Stimulated activated naive CD8-positive, alpha-beta T cell treated with anti-CD3 and anti-CD28 coated beads, Interleukin-15, Interleukin-2, amounts not matched to agents 100 U/mL and 50 U/mL, for 24 hours (primary cell): ENCODE data around the gene PLA2G6.
"Not testable (repeated sequence)": the region's sequence is repeated elsewhere in the genome, so short reads cannot be mapped to it uniquely, and the experiment has no call there.

ENCODE experiments used
- ATAC-seq: fragments of 150-1000 bp; cut with Tn5 transposase; one replicate; pipeline ENCODE4 v1.10.0; 2021
- DNase-seq: peaks from one replicate; pipeline ENCODE4 v3.0.0; 2021

The PLA2G6 gene

GRCh38 chr22:38129856-38130255, 51.8 kb downstream of the PLA2G6 start:
- ATAC-seq = no peak
- no peak for DNase-seq

GRCh38 chr22:38129021-38129420, 52.6 kb downstream of the PLA2G6 start:
- no peak for ATAC-seq
- no peak for DNase-seq

- no peak for ATAC-seq
- no peak for DNase-seq
Measured at GRCh38 chr22:38127869-38128268, 53.8 kb downstream of the PLA2G6 start.

- ATAC-seq = no peak
- DNase-seq = no peak
Measured at GRCh38 chr22:38126928-38127668, 54.5 kb downstream of the PLA2G6 start.

GRCh38 chr22:38125751-38126201, 55.9 kb downstream of the PLA2G6 start:
- no peak for DNase-seq
- ATAC-seq = no peak

GRCh38 chr22:38125038-38125610, 56.5 kb downstream of the PLA2G6 start:
- ATAC-seq (no peak), DNase-seq (no peak)

- no peak for DNase-seq
- no peak for ATAC-seq
Measured at GRCh38 chr22:38124236-38124974, 57.2 kb downstream of the PLA2G6 start.

GRCh38 chr22:38122616-38123015, 59.0 kb downstream of the PLA2G6 start:
- DNase-seq = no peak
- no peak for ATAC-seq

GRCh38 chr22:38120359-38121110, 61.1 kb downstream of the PLA2G6 start:
- DNase-seq (no peak), ATAC-seq (no peak)

- DNase-seq, ATAC-seq: not testable (repeated sequence)
Measured at GRCh38 chr22:38118747-38119146, 62.9 kb downstream of the PLA2G6 start.

GRCh38 chr22:38118182-38118581, 63.4 kb downstream of the PLA2G6 start:
- ATAC-seq (no peak), DNase-seq (no peak)

- ATAC-seq, DNase-seq: not testable (repeated sequence)
Measured at GRCh38 chr22:38117556-38117955, 64.1 kb downstream of the PLA2G6 start.

- no peak for DNase-seq
- ATAC-seq = no peak
Measured at GRCh38 chr22:38115423-38116205, 66.0 kb downstream of the PLA2G6 start.

GRCh38 chr22:38114484-38115398, 66.9 kb downstream of the PLA2G6 start:
- ATAC-seq (peak; percentile 83), DNase-seq (peak; percentile 89)

- ATAC-seq = no peak
- no peak for DNase-seq
Measured at GRCh38 chr22:38112381-38112780, 69.2 kb downstream of the PLA2G6 start.

- DNase-seq = no peak
- no peak for ATAC-seq
Measured at GRCh38 chr22:38111925-38112355, 69.7 kb downstream of the PLA2G6 start.

GRCh38 chr22:38110863-38111852, 70.5 kb downstream of the PLA2G6 start:
- ATAC-seq (no peak), DNase-seq (no peak)

- DNase-seq = no peak
Measured at GRCh38 chr22:38110008-38110862, 71.4 kb downstream of the PLA2G6 start, which contains the start of gene BAIAP2L2. Gene BAIAP2L2 (minus strand): TSS chr22:38110684. CDS start chr22:38110525, 159 bp downstream.

More at GRCh38 chr22:38110008-38110862, 71.4 kb downstream of the PLA2G6 start, which contains the start of gene BAIAP2L2:
- no peak for ATAC-seq
